Measurements from ENCODE around the gene GCM1. TPM values are rescaled to one million over a fixed set of nuclear protein-coding genes. Genes with fewer than 3 reads are reported as not detected.

GCM1 gene
- total RNA-seq, 1 donor: not detected

DNA sequence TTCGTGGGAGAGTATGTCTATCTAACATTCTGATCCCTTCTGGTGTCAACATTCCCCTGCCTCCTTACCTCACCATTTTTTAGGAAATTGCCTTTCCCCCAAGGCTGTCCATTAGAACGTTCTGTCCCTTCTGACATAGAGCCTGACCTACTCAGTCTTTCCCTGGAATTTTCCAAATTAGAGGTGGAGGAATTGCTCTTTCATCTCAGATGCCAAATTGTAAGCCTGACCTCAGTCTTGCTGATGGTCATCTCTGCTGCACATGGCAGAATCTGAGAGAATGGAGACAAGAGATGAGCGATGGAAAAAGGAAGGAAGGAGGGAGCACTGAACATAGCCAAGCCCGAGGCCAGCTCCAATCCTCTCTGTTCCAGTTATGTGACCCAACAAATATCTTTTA lies 5.4 kb upstream of the GCM1 start:
- DNase-seq (ENCODE audit: low read depth in 2 of 3, low spot score in 2 of 3): no peak

DNA sequence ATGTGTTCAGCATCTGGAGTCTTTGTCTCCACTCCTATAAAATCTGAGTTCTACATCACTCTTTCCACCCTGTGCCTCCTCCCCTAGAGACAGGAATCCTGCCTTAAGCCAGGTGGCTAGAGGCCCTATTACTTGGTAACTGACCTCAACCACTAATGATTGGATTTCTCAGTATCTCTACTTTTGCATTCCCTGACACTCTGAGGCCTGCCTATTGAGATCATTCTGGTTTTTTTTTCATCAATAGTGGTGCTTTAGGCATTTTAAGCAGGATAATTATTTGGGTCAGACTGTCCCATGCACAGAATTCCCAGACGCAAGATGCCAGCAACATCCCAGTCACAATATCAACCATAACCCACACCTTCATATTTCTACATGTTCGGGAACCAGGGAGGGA lies 3.9 kb upstream of the GCM1 start:
- DNase-seq (ENCODE audit: low read depth in 2 of 3, low spot score in 2 of 3): no peak

DNA sequence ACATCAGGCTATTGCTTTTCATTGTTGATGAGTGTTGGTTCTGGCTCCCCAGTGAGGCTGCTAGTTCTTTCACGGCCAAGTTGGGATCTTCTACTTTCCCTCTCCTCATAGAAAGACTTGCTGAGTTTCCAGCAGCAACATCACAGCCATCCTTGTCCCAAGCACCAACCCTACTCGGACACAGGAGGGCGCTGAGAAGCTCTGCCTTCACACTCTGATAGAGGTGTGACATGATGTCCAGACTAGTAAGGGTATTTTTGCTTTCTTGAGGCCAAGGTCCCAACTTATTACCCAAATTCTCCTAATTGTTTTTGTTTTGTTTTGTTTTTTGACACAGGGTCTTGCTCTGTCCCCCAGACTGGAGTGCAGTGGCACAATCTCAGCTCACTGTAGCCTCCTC lies 3.0 kb upstream of the GCM1 start:
- no peak for DNase-seq (ENCODE audit: low read depth in 2 of 3, low spot score in 2 of 3)

DNA sequence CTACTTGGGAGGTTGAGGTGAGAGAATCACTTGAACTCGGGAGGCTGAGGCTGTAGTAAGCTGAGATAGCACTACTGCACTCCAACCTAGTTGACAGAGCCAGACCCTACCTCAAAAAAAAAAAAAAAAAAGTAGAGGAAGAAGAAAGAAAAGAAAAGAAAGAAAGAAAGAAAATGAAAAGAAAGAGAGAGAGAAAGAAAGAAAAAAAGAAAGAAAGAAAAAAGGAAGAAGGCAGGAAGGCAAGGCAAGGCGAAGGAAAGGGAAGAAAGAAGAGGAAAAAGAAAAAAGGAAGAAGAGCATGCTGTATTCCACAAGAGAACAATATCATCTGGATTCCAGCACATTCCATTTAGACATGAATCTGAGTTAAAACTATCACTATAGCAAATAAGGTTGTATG lies 3.8 kb downstream of the GCM1 start:
- no peak for DNase-seq (ENCODE audit: low read depth in 2 of 3, low spot score in 2 of 3)

DNA sequence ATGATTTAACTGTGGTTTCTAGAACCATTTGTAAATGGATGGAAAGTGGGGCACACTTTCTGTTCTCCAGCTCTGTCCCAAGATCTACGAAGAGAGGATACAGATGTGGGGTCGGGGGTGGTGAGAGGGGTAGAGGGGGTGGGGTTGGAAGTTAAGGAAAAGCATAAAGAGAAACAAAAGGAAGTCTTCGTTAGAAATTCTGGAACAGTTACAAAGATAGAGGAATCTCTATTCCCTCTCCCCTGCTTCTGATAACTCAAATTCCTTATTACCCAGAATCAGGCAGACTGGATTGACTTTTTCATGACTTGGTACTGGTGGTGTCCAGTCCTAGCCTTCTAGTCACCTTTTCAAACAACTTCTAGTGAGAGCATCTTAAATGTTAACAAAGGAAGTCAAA lies 4.9 kb downstream of the GCM1 start:
- DNase-seq (ENCODE audit: low read depth in 2 of 3, low spot score in 2 of 3): no peak

DNA sequence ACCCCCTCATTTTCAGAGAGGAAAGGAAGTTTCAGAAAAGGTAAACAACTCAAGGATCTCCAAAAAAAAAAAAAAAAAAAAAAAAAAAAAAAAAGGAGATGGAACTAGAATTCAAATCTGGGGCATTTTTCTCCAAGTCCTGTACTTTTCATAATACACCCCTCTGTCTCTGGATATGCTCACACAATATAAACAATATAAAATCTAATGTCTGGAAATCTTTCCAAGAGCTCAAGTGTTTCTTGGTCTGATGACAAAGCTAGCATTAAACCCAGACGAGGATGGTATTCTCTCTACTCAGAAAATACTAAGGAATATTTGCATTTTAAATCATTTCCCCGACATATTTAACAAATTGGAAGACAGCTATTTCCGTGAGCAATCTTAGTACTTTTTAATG lies 5.8 kb downstream of the GCM1 start:
- DNase-seq (ENCODE audit: low read depth in 2 of 3, low spot score in 2 of 3): no peak

DNA sequence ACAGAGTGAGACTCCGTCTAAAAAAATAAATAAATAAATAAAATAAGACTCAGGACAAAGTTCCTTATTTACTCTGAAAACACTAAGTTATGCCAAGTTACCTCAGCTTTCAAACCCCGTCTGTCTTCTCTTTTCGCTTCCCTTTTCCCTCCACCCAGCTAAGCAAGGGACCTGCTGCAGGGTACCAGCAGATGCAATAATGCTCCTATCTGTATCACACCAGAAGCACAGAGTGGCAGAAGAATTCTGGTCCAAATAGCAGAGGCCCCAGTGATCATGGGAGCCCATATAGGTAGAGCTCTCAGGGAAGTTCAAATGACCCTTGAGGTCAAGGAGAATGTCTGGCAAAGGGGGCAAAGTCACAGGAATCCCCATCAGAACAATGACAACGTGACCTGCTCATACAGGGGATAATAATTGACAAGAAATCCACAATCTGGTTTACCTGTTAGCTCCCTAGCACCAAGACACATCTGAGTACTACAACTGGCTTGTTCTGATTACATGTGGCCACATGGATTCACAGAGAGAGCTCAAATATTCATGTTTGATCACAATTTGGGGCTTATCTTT lies 8.7 kb downstream of the GCM1 start:
- DNase-seq (ENCODE audit: low read depth in 2 of 3, low spot score in 2 of 3): no peak

DNA sequence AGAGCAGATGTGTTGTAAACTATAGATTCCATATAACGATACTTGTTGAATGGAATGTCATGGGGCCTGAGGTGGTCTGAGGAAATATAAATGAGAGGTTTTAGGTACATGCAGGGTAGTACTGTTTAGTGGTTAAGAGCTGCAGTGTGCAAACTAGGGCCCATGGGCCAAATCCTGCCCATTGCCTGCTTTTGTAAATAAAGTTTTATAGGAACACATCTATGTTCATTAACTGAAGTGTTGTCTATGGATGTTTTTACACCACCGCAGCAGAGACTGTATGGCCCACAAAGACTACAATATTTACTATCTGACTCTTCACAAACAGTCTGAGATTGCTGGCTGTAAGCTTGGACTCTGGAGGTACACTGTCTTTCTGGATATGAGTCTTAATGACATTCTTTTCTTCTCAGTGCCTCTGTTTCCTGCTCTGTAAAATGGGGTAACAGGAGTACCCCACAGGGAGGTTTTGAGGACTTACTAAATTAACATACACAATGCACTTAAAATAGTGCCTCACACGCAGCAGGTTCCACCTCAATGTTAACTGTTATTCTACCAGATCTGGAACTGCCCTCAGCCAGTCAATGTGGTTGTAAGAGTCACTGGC lies 12.5 kb downstream of the GCM1 start:
- no peak for DNase-seq (ENCODE audit: low read depth in 2 of 3, low spot score in 2 of 3)

DNA sequence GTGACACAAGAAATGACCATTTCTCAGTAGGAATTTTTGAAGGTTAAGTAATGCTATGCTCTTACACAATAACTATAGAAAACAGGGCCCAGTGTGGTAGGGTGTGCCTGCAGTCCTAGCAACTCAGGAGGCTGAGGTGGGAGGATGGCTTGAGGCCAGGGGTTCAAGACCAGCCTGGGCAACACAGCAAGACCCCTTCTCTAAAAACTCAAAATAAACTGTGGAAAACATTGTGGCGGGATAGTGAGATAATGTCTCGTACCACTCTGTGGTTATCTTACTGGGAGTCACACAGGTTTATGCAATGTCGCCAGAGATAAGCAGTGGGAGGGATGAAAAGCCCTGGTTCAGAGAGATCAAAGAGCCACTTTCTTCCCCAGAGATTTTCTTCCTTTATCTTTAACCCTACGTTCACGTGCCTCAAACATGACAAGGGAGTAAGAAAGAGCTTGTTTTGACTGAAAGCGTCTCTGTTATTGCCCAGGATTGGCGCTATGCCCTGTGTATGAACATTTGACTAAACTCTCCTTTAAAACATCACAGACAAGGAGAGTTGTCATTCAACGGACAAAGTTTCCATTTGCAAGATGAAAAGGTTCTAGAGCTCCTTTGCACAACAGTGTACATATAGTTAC lies 13.9 kb downstream of the GCM1 start:
- no peak for DNase-seq (ENCODE audit: low read depth in 2 of 3, low spot score in 2 of 3)

DNA sequence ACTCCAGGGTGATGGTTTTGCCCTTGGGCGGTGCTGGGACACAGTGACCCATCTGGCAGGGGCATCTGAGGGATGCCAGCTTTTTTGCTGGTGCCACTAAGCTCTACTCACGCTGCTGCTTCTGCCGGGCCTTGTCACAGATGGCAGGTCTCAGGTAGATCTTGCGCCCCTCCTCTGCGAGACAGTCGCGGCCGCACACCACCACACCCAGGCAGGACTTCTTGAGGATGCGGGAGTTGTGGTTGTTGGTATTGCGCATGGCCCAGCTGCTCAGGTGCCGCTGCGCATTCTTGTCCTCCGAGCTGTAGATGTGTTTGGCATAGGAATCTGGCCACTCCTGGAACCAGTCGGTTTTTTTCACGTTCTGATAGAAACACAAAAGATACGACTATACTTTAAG lies 14.7 kb downstream of the GCM1 start:
- DNase-seq (ENCODE audit: low read depth in 2 of 3, low spot score in 2 of 3): no peak

DNA sequence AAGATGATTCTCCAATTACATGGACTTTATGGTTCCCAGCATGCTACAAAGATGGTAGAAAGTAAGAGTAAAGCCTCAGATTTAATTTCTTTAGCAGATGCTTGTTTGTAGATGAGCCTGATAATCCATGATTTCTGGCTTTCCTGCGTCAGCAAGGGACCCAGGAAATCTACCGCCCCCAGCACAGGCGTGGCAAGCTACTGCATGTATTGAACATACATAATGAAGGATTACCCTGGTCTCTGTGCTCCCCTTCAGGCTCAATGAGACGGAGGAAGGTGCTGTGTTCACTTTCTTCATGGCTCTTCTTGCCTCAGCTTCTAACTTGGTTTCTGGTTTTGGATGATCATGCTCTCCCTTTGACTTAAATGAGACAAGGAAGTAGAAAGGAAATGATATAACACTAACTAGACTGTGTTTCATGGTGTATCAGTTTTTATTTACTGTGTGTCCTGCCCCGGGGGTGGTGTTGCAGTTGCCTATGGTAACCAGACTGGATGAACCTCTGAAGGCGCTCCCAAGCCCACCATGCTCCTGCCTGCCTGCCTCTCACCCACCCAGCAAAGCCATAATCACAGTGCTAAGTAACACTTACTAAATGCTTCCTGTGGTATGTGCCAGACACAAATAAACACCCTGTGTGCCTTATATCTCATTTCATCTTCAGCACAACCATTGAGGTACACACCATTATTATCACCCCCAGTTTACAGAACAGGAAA lies 17.9 kb downstream of the GCM1 start:
- no peak for DNase-seq (ENCODE audit: low read depth in 2 of 3, low spot score in 2 of 3)

DNA sequence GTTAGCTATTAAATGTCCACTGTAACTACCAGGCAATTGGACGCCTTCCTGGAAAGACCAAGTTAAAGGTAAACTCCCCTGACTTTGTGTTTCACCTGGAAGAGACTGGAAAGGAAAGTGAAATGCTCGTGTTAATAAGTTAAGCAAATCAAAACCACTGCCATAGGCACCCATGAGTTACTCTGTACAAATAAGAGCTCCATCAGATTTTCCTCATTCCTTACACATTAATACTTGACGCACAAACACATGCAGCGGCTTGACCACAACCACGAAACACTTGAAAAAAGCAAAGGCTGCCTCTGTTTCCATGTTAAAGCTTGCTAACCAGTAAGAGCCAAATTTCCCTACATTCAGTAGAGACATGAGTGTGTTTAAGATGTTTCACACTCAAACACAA lies 19.8 kb downstream of the GCM1 start:
- no peak for DNase-seq (ENCODE audit: low read depth in 2 of 3, low spot score in 2 of 3)

DNA sequence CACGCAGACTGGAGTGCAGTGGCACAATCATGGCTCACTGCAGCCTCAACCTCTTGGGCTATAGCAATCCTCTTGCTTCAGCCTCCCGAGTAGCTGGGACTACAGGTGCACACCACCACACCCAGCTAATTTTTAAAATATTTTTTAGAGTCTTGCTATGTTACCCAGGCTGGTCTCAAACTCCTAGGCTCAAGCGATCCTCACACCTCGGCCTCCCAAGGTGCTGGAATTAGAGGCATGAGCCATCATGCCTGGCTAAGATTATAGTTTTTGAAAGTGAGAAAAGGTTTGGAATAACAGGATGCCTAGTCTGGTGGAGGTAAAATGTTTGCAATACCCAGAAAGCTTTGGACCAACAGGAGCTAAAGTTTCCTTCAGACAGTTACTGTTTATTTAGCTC lies 23.4 kb downstream of the GCM1 start:
- no peak for DNase-seq (ENCODE audit: low read depth in 2 of 3, low spot score in 2 of 3)

DNA sequence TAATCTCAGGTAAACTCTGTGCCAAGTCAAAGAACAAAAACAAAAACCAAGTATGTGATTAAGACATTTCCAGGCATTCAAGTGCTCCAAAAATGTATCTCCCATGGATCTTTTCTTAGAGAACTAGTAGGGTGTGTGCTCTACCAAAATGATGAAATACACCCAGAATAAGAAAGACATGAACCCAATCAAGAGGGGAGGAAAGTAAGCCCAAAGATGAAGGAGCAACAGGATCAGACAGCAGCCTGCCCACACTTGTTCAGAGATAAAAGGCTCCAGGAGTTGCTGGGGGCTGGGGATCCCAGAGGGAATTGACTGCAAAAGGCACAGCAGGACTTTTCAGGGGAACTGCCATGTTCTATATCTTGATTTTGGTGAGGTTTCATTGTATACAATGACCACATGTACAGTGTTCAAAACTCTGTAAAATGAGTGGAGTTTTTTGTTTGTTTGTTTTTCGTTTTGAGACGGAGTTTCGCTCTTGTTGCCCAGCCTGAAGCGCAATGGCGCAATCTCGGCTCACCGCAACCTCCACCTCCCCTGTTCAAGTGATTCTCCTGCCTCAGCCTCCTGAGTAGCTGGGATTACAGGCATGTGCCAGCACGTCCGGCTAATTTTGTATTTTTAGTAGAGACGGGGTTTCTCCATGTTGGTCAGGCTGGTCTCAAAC lies 24.4 kb downstream of the GCM1 start:
- DNase-seq (ENCODE audit: low read depth in 2 of 3, low spot score in 2 of 3): no peak

DNA sequence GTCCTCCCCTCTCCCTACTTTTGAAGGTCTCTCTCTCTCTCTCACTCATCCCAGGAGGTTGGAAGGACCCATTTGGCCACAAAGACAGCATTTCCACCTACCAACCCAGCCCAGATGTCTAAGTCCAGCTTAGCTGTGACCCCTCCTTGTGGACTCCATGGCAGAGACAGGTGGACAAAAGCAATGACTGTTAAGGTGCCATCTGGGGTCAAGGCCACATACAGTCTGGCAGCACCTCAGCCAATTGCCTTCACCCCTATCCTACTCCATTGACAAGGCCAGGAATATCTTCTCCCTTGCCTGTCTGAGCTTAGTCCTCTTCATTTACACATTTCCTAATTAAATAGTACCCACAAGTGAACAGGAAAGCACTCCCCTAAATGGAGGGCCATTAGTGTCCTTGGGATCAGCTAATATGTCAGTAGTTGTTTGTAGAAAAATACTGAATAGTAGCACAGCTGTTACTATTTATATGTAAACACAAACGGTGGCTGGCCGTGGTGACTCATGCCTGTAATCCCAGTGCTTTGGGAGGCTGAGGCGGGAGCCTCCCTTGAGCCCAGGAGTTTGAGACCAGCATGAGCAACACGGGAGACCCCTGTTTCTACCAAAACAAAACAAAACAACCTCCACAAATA lies 28.8 kb downstream of the GCM1 start:
- DNase-seq (ENCODE audit: low read depth in 2 of 3, low spot score in 2 of 3): no peak

DNA sequence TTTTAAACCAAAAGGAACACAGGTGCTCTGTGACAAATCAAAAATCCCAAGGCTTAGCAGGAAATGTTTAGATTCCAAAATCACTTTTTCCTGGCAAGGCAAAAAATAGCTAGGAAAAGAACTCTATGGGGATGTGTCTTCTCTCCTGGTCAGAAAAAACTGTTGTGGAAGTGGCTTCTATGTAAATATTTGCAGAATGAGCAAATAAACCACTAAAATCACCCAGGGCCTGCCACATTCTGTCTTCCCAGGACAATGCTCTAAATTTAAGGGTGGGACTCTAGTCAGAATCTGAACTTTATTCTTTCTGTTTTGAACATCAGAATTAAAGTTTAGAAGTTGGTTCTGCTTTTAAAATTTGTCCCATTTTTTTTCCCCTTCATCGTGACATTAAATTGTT lies 29.3 kb downstream of the GCM1 start:
- no peak for DNase-seq (ENCODE audit: low read depth in 2 of 3, low spot score in 2 of 3)

DNA sequence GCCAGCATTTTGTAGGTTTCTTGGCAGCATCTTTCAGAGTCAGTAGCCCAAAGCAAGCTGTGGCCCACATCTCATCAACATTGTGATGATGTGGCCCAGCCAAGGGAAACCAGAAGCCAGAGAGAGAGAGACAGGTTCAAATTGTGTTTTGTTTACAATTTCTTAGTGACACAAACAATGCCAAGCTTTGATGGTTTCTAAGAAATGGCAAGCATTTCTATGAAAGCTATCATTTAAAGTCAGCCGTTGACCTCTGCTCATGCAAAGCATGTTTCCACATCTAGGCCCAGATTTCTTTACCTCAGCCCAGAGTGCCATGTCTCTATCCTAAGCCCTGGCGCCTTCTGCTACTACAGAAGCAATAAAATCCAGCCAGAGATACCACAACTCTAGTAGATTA lies 32.9 kb downstream of the GCM1 start:
- no peak for DNase-seq (ENCODE audit: low read depth in 2 of 3, low spot score in 2 of 3)

DNA sequence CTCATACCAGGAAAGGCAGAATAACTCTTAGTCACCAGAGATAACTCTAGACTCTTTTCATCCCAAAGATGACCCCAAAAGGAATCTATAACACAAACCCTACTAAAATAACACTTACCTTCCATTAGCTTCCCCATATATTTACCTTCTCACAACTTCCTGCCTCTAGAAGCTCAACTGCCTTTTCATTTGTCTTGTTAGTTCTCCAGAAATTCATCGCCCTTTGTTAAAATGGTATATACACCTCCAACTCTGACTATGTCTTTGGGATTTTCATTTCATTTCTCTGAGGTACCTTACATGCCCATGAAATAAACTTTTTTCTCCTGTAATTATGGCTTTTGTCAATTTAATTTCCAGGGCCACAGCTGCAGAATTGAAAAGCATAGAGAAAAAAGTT lies 33.5 kb downstream of the GCM1 start:
- DNase-seq (ENCODE audit: low read depth in 2 of 3, low spot score in 2 of 3): no peak

DNA sequence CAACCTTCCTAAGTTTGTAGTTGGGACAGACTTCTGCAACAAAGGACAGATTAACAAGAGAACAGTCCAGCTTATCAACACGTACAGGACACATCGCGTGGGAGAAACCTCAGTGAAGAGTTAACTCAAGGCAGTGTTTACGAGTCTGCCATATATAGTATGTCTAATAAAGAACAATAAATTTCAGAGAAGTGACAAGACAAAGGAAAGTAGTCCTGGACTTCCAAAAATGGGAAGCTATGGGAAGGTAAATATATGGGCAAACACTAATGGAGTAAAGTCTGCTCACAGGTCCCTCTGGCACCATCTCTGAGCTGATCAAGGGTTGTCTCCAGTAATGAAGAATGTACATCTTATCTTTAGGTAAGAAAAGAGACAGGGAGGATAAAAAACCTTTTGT lies 34.9 kb downstream of the GCM1 start:
- no peak for DNase-seq (ENCODE audit: low read depth in 2 of 3, low spot score in 2 of 3)

DNA sequence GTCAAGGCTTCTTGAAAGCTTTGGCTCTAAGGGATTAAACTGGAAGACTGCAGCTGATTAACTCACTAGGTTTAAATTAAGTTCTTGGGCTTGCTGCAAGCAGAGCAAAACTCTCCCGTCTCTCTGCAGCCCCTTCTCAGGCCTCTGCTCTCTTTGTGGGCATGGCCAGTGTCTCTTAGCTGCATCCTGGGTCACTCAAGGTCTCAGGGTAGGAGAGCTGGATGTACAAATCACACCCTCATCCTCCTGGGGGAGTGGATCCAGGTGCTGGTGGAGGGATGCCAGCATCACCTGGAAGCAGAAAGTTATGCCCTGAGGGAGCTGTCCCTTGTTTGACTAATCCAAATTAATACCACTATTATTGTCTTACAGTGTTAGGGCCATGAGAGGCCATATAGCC lies 35.8 kb downstream of the GCM1 start:
- no peak for DNase-seq (ENCODE audit: low read depth in 2 of 3, low spot score in 2 of 3)

DNA sequence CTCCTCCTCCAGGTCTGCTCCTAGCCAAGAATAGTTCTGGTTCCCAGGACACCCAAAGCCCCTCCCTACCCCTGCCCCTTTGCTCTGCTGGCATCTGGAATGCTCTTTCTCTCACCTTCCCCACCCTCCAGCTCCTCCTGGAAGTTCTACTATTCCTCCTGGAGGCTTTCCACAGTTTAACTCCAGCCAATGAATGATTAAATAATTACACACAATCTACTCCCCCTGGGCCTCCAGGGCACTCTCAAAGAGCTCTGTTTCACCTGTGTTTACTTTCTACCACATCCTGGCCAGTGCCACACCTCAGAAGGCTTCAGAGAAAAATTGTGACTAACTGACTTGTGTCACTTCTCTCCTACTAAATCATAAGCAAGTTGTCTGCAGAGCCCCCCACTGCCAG lies 36.2 kb downstream of the GCM1 start:
- DNase-seq (ENCODE audit: low read depth in 2 of 3, low spot score in 2 of 3): no peak
